ENCODE results near the gene UXS1.

Gene UXS1

DNA sequence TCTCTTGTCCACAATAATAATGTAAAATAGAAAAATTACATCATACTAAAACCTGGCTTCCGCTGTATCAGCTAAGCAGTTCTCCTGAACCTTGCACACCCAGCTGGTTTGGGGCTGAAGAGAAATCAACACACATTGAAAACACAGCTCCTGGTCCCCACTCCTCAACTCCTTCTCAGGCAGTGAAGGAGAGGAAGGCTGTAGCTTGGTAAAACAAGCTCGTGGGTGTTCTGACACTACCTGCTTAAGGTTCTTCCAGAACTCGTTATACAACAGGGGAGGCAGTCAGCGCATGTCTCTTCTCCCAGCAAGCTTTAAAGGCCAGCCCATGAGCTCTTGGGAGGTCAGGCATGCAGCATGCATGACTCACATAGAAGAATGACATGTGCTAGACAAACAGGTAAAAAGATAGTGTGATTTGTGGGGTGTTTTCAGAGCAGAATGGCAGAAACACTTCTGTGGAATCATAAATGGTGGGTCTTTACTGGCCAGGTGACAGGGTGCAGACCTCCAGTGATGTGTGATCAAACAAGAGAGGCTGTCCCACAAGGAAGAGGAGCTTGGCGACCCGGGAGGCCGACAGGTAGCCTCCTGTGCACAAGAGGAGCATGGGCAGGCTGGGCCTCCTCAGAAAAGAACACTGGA, 69.1 kb downstream of the UXS1 start:
- Mint-ChIP-seq H3K4me3 (no peak overlapping the region), H3K27ac (no peak overlapping the region), H3K27me3 (no peaks in the 10 kb centered on the region), H3K9me3 (no peaks in the 10 kb centered on the region), H3K4me1 (peaks cover 16 to 20% of the 10 kb centered on the region in 2 donors), H3K36me3 (peaks cover 38 to 51% of the 10 kb centered on the region in 2 donors)
- ATAC-seq (replicated peaks) (no peak), DNase-seq (no peak)

DNA sequence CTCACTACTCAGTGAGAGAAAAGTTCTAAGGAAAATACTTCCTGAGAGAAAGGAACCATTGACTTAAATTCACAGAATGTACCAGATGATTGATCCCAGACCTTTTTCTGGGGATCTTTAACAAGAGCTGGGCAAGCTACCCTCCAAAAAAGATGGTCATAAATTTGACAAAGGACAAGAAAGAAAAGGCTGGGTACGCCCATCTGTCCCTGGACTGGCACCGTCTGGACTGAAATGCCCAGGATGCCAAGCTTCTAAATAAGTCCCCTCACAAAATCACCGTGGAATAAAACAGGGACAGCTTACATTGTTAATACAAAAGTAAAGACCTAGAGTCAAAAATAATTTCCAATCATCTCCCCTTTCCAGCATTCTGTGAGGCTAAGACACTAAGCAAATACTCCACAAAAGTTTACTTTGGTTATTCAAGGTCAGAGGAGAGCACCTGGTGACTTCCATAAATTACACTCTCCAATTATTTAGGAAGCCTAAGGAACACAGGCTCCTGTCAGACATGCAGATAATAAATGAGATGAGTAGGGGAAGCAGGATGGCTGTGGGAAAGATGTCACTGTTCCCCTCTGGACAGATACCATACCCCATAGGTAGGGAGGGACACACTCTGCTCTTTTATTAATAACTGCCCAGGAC, 69.9 kb downstream of the UXS1 start:
- Mint-ChIP-seq H3K36me3 (peaks cover 39 to 51% of the 10 kb centered on the region in 2 donors), H3K4me3 (no peak overlapping the region), H3K27ac (no peak overlapping the region), H3K9me3 (no peaks in the 10 kb centered on the region), H3K4me1 (peaks cover 16 to 20% of the 10 kb centered on the region in 2 donors), H3K27me3 (no peaks in the 10 kb centered on the region)
- ATAC-seq (replicated peaks) (no peak), DNase-seq (no peak)

DNA sequence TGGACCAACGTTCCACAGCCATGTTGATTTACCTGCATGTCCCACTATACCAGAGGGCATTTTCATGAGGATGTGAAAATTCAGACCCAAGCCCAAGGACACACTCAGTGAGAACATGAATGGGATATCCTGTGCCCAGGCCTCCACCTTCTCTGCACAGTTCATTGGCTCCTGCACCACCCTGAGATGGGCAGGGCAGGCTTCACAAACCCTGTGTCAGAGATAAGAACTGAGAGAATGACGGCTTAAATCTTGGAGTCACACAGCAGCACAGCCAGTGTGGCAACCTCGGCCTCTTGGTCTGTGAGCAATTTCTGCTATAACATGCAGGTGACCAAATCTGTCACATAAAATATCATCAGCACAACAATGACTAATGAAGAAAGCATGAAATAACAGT, 71.9 kb downstream of the UXS1 start:
- no peak overlapping the region for H3K27ac Mint-ChIP-seq
- no peaks in the 10 kb centered on the region for H3K27me3 Mint-ChIP-seq
- ATAC-seq (replicated peaks) (no peak), DNase-seq (no peak)
- H3K9me3 Mint-ChIP-seq, result no peaks in the 10 kb centered on the region
- H3K4me3 Mint-ChIP-seq, result no peak overlapping the region
- peaks cover 11 to 13% of the 10 kb centered on the region in 2 donors for H3K4me1 Mint-ChIP-seq
- peaks cover 27 to 36% of the 10 kb centered on the region in 2 donors for H3K36me3 Mint-ChIP-seq

DNA sequence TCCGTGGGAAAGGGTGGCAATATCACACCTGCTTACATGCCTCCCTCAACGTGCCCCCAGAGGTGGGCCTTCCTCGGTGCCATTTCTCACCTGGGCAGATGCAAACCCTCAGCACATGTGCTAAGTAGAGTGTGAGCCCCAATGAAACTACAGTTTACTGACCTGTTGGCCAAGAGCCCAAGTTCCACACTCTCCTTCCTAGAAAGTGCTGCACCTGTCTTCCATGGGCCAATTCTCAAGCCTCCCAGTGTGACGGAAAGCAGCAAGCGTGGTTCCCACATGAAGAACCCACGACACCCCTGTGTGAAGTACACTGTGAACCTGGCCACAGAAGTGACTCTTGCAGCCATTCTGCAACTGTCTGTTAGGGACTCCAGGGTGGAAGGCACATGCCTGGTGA, 73.7 kb downstream of the UXS1 start:
- Mint-ChIP-seq H3K9me3 (no peaks in the 10 kb centered on the region), H3K4me1 (peaks cover 14 to 21% of the 10 kb centered on the region in 2 donors), H3K27me3 (no peaks in the 10 kb centered on the region), H3K27ac (peak overlapping the region; percentile 37), H3K4me3 (no peak overlapping the region), H3K36me3 (peaks cover 22 to 42% of the 10 kb centered on the region in 2 donors)
- DNase-seq (no peak), ATAC-seq (replicated peaks) (no peak)

DNA sequence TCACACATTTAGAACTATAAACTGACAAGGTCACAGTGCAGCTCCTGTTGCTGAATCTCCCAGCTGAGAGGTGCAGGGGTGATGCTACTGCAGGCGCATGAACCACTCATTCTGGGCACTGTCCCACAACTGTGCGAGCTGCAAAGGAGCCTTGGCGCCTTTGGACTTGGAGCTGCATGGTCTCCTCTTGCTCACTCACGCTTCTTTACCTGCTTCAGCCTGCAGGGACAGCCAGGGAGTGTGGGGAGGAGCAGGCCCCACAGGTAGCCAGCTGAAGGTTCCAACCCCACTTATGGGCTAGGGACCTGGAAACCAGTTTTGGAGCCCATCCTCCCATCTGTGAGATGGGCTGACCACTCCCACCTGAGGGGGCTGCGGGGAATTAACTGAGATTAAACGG, 75.0 kb downstream of the UXS1 start:
- Mint-ChIP-seq H3K4me3 (no peak overlapping the region), H3K27ac (no peak overlapping the region)

DNA sequence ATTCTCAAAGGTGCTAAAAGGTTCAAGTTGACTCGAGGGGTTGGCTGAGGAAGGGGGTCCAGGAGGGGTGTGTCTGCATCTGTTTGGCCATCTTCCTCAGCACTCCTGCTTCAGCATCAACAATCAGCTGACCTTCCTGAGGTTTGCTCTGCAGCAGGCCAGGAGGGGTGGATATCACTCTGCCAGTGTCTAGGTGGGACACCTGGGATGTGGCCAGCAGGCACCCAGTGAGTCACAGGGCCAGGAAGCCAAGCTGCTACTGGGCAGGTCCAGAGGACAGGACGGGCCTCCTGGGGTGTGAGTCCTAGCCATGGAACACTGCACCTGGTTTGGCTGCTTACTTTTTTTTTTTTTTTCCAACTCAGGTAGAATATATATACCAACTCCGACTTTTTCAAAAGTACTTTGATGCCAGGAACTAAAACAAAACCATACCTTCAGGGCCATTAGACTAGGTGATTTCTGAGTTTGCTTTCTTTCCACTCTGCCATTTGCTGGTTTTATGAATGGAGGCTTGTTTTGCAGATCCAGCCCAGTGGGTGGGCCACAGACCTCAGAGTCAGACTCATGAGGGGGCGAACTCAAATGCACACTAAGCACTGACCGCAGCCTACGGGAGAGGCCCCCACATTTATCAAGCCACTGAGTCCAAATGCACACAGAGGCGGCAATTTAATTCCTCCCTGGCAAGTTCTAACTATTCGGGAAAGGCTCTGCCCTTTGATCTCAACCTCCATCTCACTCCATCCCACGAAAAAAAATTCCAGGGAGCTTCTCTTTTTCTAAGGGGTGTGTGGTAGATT, 76.0 kb downstream of the UXS1 start:
- H3K4me3 Mint-ChIP-seq, result no peak overlapping the region
- DNase-seq (no peak), ATAC-seq (replicated peaks) (no peak)
- H3K9me3 Mint-ChIP-seq, result no peaks in the 10 kb centered on the region
- no peaks in the 10 kb centered on the region for H3K27me3 Mint-ChIP-seq
- peaks cover 16 to 40% of the 10 kb centered on the region in 2 donors for H3K36me3 Mint-ChIP-seq
- peaks cover 20 to 27% of the 10 kb centered on the region in 2 donors for H3K4me1 Mint-ChIP-seq
- no peak overlapping the region for H3K27ac Mint-ChIP-seq

More for the DNA sequence above, 75.0 kb downstream of the UXS1 start:
- no peaks in the 10 kb centered on the region for H3K27me3 Mint-ChIP-seq
- H3K9me3 Mint-ChIP-seq, result no peaks in the 10 kb centered on the region
- peaks cover 20 to 27% of the 10 kb centered on the region in 2 donors for H3K4me1 Mint-ChIP-seq
- no peak for ATAC-seq (replicated peaks)
- no peak for DNase-seq
- H3K36me3 Mint-ChIP-seq, result peaks cover 16 to 43% of the 10 kb centered on the region in 2 donors

DNA sequence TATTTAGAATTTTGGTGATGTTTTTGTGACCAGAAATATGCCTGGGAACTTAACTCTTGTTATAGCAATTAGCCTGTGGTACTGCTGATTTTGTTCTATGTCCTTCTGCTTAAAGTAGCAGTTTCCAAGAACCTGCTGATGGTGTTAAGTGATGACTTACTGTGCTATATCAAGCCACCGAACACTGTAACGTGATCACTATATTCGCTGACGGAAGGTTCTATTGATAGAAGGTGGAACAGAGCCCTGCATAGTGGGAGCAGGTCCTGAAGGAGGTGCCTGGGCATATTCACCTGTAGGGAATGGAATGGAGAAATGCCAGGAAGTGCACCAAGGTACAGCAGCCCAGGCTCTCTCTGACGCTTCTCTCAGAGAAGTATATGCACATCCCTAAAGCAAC, 76.8 kb downstream of the UXS1 start:
- Mint-ChIP-seq H3K27me3 (no peaks in the 10 kb centered on the region), H3K4me3 (no peak overlapping the region), H3K27ac (no peak overlapping the region), H3K4me1 (peaks cover 20 to 27% of the 10 kb centered on the region in 2 donors), H3K36me3 (peaks cover 18 to 43% of the 10 kb centered on the region in 2 donors), H3K9me3 (no peaks in the 10 kb centered on the region)
- ATAC-seq (replicated peaks) (no peak), DNase-seq (no peak)

DNA sequence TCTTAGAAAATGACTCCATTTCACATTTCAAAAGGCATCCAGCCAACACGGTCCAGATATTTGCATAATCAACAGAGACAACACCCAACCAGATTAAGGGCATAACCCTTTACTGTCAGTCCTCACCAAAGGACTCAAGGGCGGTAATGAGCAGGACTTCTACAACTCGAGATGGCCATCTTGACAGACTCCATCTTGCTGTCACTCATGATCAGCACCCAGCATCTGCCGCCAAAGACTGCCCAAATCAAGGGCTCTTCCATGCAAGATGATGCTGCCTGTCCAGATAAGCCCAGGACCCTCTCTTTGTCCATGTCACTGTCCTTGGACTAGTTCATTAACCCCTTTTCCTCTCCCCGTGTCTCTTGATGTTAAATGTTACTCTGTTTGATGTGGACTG, 77.9 kb downstream of the UXS1 start:
- H3K36me3 Mint-ChIP-seq, result peaks cover 20 to 53% of the 10 kb centered on the region in 2 donors

DNA sequence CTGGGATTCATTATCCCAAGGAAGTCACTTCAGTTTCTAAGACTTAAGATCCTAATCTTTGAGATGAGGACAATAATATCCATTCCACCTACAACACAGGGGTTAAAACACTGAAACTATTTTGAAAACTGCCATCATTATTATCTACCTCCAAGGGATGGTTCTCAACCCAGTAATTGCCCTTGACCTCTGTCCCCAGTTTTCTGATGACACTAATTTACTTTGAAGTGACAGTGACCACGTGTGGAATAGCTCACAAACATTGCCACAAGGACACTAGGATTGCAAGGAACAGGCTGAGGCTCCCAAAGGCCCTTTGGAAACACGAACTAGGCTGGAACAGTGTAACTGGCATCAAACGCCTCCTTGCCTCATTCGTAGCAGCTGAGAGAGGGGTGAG, 78.4 kb downstream of the UXS1 start:
- Mint-ChIP-seq H3K36me3 (peaks cover 22 to 55% of the 10 kb centered on the region in 2 donors), H3K4me3 (no peak overlapping the region), H3K27ac (peak overlapping the region; percentile 83), H3K4me1 (peaks cover 20 to 24% of the 10 kb centered on the region in 2 donors), H3K9me3 (no peaks in the 10 kb centered on the region), H3K27me3 (no peaks in the 10 kb centered on the region)
- no peak for DNase-seq
- ATAC-seq (replicated peaks), result no peak

More for the DNA sequence above, 77.9 kb downstream of the UXS1 start:
- peaks cover 20 to 27% of the 10 kb centered on the region in 2 donors for H3K4me1 Mint-ChIP-seq
- ATAC-seq (replicated peaks) (no peak), DNase-seq (no peak)
- H3K9me3 Mint-ChIP-seq, result no peaks in the 10 kb centered on the region
- H3K27ac Mint-ChIP-seq, result peak overlapping the region; percentile 83
- no peak overlapping the region for H3K4me3 Mint-ChIP-seq
- no peaks in the 10 kb centered on the region for H3K27me3 Mint-ChIP-seq

DNA sequence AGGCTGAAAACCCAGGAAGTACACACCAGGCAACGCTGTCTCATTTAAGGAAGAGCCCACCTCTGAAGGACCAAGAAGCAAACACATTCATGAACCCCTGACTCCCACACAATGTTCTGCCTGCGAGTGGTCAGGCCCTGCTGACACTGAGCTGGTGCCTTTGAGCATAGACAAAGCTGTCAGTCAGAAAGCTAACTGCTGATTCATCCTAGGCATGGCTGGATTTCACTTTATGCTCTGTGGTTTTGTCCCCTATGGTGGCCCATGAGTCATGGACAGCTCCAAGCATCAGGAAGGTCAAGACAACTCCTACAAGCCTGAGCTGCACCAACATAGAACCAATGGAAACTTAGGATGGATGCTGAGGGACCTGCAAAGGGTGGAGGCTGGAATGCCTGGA, 78.9 kb downstream of the UXS1 start:
- Mint-ChIP-seq H3K27ac (peak overlapping the region; percentile 83), H3K27me3 (no peaks in the 10 kb centered on the region), H3K9me3 (no peaks in the 10 kb centered on the region), H3K4me3 (no peak overlapping the region), H3K4me1 (peaks cover 17 to 21% of the 10 kb centered on the region in 2 donors), H3K36me3 (peaks cover 21 to 54% of the 10 kb centered on the region in 2 donors)
- ATAC-seq (replicated peaks) (peak; percentile 75 to 86), DNase-seq (no peak)

DNA sequence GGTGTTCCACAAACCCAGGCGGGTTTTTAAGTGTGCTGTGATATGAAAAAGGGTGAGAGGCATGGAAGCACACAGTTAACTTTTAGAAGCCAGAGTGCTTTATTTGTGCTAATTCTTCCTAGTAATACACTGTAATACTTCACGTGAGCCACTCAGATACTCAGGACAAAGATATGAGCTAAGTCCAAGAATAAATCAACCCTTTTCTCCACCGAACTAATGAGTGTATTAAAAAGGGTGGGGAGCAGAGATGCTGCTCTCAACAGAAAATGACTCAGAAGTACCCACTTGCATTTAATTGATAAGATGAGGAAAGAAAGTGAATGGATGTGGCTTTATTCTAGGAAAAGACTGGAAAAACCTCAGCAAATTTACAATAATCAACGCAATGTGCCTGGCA, 79.9 kb downstream of the UXS1 start:
- no peak for DNase-seq
- no peaks in the 10 kb centered on the region for H3K9me3 Mint-ChIP-seq
- peaks cover 17 to 51% of the 10 kb centered on the region in 2 donors for H3K36me3 Mint-ChIP-seq
- H3K27ac Mint-ChIP-seq, result no peak overlapping the region
- no peak overlapping the region for H3K4me3 Mint-ChIP-seq
- ATAC-seq (replicated peaks), result no peak
- H3K27me3 Mint-ChIP-seq, result no peaks in the 10 kb centered on the region
- peaks cover 14 to 22% of the 10 kb centered on the region in 2 donors for H3K4me1 Mint-ChIP-seq

DNA sequence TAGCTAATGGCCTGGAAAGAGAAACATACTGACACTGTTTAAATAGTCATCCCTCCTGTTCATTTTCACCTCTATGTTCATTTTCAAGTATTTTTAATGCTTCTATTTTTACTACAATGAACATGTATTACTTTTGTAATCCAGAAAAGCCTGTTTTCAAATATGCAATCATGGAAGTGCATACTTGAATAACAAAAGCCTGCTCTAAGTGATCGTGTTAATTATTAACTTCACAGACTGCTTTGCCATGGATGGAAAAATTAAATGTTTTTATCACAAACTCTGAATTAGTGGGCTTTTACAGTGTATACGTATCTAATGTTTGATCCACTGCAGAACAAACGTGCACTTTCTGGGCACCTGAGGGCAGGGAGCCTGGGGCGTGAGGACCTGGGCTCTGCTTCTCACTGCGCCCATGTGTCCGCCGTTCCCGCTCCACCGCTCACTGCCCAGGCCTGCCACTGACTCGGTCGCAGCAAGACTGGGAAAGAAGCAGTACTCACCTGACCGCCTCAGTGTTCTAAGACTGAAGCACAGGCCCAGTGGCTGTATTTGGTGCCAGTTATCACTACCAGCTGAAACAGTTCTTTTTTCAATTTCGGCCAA, 80.6 kb downstream of the UXS1 start:
- H3K4me1 Mint-ChIP-seq, result peaks cover 14 to 22% of the 10 kb centered on the region in 2 donors
- H3K27ac Mint-ChIP-seq, result no peak overlapping the region
- DNase-seq, result no peak
- H3K9me3 Mint-ChIP-seq, result no peaks in the 10 kb centered on the region
- ATAC-seq (replicated peaks), result no peak
- H3K36me3 Mint-ChIP-seq, result peaks cover 17 to 51% of the 10 kb centered on the region in 2 donors
- no peak overlapping the region for H3K4me3 Mint-ChIP-seq
- no peaks in the 10 kb centered on the region for H3K27me3 Mint-ChIP-seq

DNA sequence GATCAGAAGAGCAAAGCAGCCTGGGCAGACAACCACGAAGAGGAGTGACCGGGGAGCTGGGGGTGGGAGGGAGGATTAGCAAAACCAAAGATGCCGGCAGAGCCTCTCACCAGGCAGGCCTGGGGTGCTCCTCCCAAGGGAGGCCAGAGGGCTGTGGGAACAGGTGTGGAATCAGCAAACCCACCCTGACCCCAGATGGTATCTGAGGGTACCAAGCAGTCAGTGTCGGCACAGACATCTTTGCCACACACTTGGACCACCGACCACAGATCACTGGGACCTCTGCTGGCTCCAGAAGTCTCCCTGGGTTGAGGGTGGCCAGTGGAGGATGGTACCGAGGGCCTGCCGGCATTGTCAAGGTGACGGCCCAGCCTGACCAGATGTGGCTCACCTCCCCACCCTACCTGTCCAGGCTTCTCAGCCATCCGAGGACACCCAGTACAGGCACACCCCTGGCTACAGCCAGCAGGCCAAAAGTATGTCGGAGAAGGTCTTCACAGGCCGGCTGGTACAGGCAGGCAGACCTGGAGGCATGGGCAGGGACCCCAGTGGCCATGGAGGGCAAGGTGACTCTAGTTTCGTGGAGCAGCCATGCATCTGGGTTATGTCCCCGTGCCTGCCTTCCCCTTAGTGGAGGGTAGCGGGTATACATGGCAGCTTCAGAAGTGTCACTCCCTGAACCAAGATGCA, 82.1 kb downstream of the UXS1 start:
- no peaks in the 10 kb centered on the region for H3K9me3 Mint-ChIP-seq
- H3K36me3 Mint-ChIP-seq, result peaks cover 16 to 51% of the 10 kb centered on the region in 2 donors
- H3K4me3 Mint-ChIP-seq, result no peak overlapping the region
- H3K4me1 Mint-ChIP-seq, result peaks cover 22 to 23% of the 10 kb centered on the region in 2 donors
- DNase-seq, result no peak
- no peak for ATAC-seq (replicated peaks)
- H3K27me3 Mint-ChIP-seq, result no peaks in the 10 kb centered on the region
- no peak overlapping the region for H3K27ac Mint-ChIP-seq

All from stimulated activated naive B cell treated with anti-CD40 and anti-IgM and Interleukin-4, amounts not matched to agents 10 μg/mL and 1 μg/mL and 100 μg/mL, for 72 hours (primary cell).